HG03558 (cell line): ENCODE measurements around the gene NDUFS7.
"Not testable (repeated sequence)": the region's sequence is repeated elsewhere in the genome, so short reads cannot be mapped to it uniquely, and the experiment has no call there.

Experiments
- ATAC-seq: cut with Tn5 transposase; IDR thresholded peaks from one replicate; pipeline ENCODE4 v1.9.1; 2021; ENCODE audit warnings: moderate number of reproducible peaks; ENCODE audit not compliant: unreplicated experiment; ENCODE audit errors: extremely low read depth

NDUFS7 gene

GRCh38 chr19:1416014-1416841 lies 32.5 kb downstream of the NDUFS7 start:
- ATAC-seq, result no peak

DNA sequence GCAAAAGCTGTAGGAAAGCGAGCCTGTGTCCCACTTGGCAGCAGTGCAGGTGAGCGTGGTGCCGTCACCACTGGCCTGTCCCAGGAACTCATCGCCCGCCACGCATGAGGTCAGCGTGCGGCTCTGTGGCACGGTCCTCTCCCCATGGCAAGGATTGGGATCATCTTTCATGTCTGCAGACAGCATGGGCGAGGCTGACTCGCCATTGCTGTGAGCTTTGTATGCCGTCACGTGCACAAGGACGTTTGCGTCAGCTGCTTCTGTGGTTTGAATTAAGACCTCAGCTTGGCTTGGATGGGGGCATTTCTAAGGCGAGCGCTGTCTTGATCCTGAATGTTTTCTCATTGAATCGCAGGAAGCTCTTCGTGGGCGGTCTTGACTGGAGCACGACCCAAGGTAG lies 33.4 kb downstream of the NDUFS7 start:
- ATAC-seq, result no peak

DNA sequence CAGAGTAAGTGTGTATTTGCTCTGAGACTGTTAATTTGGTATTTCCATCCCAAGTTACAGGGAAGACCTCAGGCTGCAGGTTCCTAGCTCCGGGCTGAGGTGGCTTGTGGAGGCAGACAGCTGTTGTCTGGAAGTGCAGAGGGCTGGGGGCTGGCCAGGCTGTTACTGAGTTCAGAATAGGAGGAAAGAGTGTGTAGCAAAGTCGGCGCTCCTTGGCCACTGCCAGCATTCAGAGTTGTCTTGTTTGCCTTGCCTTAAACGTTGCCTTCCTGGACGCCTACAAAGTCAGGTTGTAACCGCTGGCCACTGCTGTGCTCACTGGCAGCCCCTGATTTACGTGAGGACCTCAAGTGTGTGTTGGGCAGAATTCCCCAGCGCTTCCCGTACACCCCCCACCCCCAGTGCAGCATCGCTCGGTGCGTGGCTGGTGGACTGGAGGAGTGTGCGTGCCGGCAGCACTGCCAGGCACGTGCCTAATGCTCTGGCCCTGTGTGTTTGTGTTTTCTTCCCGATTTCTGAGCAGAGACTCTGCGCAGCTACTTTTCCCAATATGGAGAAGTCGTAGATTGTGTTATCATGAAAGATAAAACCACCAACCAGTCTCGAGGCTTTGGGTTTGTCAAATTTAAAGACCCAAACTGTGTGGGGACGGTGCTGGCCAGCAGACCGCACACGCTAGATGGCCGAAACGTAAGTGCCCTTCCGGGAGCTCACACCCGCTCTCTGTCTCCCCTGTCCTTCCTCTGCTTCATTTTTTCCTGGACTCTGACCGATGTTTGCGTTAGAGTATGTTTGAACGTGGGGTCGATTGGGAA lies 34.2 kb downstream of the NDUFS7 start:
- ATAC-seq, result no peak

DNA sequence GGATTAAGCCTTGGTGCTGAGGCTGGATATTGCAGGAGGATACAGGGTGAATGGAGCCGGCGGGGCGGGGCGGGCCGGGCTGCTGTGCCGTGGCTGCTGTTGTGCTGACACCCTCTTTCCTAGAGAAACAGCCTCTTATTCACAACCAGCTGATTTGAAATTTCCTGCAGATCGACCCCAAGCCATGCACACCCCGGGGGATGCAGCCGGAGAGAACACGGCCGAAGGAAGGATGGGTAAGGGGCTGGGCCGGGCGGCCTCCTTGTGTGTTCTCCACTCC lies 34.7 kb downstream of the NDUFS7 start:
- no peak for ATAC-seq

GRCh38 chr19:1418951-1419738 lies 35.4 kb downstream of the NDUFS7 start:
- no peak for ATAC-seq

DNA sequence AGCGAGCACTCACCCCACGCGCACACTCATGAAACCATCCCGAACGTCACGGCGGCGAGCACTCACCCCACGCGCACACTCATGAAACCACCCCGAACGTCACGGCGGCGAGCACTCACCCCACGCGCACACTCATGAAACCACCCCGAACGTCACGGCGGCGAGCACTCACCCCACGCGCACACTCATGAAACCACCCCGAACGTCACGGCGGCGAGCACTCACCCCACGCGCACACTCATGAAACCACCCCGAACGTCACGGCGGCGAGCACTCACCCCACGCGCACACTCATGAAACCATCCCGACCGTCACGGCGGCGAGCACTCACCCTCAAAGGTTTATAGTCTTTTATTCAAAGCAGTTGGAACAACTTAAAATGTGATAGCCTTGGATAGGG lies 36.4 kb downstream of the NDUFS7 start:
- not testable (repeated sequence) for ATAC-seq

GRCh38 chr19:1420590-1420989 lies 36.9 kb downstream of the NDUFS7 start:
- no peak for ATAC-seq

DNA sequence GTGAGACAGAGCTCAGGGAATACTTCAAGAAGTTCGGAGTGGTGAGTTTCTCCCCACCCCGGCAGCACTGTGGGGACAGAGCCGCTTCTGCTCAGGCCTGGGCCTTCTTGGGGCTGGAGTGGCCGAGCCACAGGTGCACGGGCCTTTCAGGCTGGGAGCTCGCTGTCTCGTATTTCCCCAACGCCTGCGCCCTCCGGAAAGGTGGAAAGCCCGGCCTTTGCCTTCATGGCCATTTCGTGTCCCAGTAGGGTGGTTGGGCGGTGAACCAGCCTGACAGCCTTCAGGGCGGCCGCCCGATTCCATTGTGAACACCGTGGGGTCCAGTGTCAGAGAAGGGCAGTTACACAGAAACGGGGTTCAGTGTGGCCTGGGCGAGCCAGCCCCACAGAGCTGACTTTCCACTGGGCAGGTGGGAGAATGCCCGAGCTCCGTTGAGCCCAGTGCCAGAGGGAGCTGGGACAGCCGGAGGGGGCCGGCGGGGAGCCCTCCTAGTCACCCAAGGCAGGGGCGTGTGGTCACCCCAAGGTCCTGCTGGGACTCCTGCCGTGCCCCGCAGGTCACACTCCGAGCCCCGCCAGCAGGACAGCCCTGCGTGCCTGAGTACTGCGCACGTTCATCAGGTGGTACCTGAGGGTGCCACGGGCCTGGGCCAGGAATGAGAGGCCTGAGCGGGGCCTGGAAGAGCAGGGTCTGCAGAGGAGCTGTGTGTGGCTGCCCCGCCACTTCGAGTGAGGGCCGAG lies 37.7 kb downstream of the NDUFS7 start:
- no peak for ATAC-seq

GRCh38 chr19:1421958-1422305 lies 38.2 kb downstream of the NDUFS7 start:
- no peak for ATAC-seq

- no peak for ATAC-seq
Observed at GRCh38 chr19:1422360-1422759, 38.7 kb downstream of the NDUFS7 start.

- ATAC-seq, result no peak
Observed at GRCh38 chr19:1422943-1423342, 39.2 kb downstream of the NDUFS7 start.

DNA sequence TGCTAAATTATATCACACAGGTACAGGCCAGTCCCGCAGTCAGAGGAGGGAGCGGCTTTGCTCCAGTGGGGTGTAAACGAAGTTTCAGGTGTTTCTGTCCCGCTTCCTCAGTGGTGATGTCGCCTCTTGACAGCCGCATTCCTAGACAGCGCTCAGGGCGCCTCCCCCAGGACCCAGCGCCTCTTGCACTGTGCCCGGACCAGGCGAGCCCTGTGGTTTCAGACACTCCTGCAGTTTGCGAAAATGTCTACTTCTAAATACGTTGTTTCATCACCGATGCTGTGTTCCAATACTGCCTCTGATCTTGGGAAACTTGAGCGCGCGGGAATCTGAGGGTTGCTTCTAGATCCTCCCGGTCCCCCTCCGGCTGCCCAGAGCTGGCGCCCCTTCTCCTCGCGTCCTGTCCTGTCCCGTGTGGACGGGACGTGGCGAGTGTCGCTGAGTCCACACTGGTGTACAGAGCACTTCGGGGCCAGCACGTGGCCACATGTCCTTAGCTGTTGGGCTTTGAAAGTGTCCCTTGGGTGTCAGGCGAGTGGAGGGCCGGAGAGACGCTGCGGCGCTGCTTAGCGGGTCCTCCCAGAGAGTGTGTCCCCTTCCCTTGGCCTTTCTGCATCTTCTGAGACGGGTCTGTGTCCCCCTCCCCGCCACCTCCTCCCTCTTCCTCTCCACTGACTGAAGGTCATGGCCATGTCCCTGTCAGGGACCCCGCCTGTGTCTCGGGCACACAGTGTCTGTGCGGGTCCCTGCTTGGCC lies 39.9 kb downstream of the NDUFS7 start:
- ATAC-seq, result no peak

GRCh38 chr19:1424192-1424955 lies 40.7 kb downstream of the NDUFS7 start:
- no peak for ATAC-seq

GRCh38 chr19:1425102-1425837 lies 41.6 kb downstream of the NDUFS7 start:
- no peak for ATAC-seq

GRCh38 chr19:1425902-1426301 lies 42.2 kb downstream of the NDUFS7 start:
- no peak for ATAC-seq

DNA sequence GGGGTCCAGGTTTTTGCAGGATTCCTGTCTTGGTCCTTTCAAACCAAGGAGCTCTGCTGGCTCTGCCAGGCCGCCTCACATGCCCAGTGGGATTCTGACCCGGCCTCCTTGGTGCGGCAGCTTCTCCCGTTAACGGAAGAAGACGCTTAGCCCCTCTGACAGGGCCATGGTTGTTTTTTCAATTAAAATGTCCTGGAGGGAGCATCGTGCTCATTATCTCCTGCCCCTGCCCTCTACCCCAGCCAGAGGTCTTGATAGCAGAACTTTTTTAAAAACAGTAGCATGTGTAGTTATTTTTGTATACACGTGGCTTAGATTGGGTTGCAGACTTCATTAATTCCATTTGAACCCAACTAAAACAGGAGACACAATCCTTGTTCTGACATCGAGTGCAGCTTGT lies 43.0 kb downstream of the NDUFS7 start:
- ATAC-seq, result no peak

GRCh38 chr19:1427221-1427920 lies 43.7 kb downstream of the NDUFS7 start:
- ATAC-seq, result no peak
